8988T (cell line): Measurements from ENCODE around the gene GPC5.
"Not testable (repeated sequence)": the region's sequence is repeated elsewhere in the genome, so short reads cannot be mapped to it uniquely, and the experiment has no call there.

Experiments
- DNase-seq: peaks from one replicate; pipeline ENCODE4 v3.0.0; 2011

GPC5 gene

DNA sequence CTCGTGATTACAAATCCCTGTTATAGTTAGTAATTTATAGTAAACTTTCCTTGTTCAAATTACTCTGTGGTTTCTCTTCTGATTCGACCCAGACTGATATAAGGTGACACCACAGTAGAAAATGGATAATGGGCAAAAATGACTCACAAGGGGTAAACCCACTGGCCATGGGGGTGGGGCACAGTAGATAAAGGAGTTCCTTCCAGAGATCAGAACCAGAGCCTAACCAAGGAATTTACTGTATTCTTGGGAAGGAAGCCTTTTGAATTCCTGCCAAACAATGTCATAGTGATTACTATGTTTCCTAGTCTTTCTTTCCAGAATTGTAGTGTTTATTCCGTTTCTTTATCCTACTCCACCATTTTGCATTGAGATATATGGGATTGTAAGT lies 29.0 kb upstream of the GPC5 start:
- no peak for DNase-seq

DNA sequence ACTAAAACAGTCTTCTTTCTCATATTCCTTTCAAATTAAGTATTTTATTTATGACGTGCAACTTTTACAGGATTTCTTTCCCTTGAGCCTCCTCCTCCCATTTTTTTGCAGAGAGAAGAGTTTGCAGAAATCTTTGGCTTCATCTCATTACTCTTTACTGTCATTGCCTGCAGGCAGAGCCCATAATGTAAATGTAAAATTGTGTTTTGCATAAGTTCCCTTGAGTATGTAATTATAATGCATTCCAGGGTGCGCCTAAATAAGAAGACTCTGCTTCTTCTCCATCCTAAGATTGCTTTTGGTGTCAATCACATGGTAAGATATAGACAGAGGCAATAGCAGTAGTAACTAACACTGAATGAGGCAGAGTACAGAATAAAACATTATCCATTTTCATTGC lies 27.9 kb upstream of the GPC5 start:
- DNase-seq = no peak

DNA sequence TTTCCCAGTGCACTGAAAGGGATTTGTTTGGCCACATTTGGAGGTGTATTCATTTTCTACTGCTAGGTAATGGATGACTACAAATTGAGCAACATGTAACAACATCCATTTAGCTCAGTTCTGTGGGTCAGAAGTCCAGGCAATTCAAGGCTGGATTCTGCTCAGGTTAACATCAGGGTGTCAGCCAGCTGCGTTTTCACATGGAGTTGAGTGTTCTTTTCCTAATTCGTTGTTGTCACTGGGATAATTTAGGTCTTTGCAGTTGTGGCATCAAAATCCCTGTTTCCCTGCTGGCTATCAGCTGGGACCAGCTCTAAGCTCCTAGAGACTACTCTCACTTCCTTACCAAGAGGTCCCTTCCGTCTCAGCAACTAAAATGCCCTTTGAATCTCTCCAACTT lies 25.5 kb upstream of the GPC5 start:
- no peak for DNase-seq

DNA sequence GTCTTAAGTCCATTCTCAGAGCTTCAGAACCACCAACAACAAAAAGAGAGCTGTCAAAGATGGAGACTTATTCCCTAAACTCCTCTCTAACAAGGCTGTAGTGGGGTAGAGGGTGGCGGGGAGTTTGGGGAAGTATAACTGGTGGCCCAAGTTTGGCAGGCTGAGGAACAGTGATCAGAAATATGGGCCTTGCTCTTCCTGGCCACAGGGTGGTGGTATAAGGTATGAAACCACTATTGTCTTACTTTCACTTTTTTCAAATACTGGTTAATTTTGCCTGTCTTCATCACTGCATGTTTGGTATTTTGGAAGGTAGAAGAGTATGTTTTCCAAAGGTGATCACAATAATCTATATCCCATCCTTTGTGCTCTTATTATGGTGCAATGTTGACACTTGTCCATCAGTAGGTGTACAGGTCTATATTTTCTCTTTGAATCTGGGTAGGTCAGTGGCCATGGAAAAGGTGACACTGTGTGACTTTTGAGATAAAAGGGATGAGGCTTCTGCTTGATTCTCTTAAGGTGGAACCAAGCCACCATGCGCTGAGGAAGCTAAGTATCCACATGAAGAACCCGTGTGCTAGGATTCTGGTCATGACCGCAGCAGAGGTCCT lies 23.2 kb upstream of the GPC5 start:
- DNase-seq = no peak

GRCh38 chr13:91381371-91381770 lies 17.1 kb upstream of the GPC5 start:
- DNase-seq = no peak

GRCh38 chr13:91383836-91384235 lies 14.6 kb upstream of the GPC5 start:
- DNase-seq = no peak

DNA sequence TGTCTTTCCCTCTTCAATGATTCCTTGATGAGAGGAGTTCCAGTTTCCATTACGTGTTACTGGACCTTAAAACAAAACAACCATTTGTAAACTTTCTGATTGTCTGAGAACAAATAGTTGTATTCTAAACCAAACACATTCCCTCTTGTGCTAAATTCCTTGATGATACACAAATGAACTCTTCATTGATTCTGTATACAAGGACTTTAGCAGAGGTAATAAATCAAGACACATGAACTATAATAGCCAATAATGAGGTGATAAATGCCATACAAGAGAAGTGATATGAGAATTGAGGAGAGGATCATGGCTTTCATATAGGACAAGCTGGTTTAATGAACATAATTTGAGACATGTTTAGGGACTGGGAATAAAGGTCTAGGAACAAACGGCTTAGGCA lies 13.5 kb upstream of the GPC5 start:
- DNase-seq = no peak

DNA sequence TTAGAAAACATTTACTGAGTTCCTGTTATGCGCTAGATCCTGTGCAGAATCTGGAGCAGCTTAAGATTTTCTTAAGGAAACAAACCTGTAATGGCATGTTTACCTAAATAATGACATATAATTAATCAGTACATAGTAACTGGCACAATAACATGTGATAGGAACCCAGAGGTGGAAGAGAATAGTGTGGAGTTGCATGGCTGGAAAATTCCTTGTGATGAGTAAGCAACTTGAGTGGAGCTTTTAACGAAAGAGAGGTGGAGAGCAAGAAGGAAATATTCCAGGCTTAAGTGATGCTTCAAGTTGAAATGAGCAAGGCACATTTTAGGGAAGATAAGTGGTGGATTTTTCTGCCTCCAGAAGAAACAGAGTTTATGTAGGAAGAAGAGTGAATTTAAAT lies 9.2 kb upstream of the GPC5 start:
- no peak for DNase-seq

- no peak for DNase-seq
Observed at GRCh38 chr13:91397595-91397994, 826 bp upstream of the GPC5 start.

DNA sequence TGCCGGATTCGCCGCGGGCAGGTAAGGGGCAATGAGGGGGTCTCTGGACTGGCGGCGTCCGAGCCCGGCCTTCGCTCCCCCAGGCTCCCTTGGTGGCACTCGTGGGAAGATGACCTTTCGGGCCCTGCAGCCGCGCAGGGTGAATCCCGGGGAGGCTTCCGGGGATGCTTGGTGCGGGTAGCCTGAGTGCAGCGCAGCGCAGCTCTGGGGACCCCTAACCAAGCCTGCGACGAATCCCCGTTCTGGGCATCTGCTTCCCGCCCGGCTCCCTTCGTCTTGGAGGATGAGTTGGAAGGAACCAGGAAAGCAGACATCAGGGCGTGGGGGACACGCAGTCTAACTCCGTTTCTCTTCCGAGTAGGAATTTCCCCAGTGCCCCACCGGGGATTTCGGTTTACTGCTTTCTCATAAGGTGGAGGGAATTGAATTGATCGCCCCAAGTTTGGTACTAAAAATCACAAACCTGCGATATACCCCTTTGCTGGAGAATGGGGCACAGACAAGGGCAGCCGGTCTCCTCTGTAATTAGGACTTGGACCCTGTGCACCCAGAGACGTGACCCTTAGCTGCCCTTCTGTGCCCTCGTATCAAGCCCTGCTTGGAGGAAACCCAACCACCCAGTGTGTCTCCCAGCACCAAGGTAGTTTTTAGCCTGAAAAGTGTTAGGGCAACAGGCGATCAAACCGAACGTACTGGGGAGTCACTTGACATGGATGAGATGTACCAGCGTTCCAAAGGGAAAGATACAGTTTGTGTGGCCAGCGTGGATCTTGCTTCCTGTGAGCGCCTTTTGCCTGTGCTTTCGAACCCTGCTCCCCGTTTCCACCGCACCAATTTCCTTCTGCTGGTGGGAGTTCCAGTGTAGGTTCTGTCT lies 1.0 kb downstream of the GPC5 start:
- DNase-seq = no peak

DNA sequence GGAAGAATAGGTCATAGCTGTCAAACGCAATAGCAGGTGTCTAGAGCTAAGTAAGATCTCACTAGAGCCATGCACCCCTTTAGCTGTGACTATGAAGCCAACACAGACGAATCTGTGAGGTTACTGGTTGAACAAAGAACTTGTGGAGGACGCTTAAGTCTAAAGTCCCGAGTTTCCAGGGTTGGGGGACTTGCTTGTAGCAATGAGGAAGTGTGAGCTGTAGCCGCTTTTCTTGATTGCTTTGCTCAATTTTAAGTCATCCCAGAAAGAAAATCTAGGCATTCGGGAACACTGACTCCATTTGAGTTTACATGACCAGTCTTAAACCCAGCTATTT lies 1.6 kb downstream of the GPC5 start:
- DNase-seq = no peak

GRCh38 chr13:91400671-91401070 lies 2.2 kb downstream of the GPC5 start:
- no peak for DNase-seq

- no peak for DNase-seq
Observed at GRCh38 chr13:91401920-91402319, 3.5 kb downstream of the GPC5 start.

GRCh38 chr13:91405240-91405639 lies 6.8 kb downstream of the GPC5 start:
- no peak for DNase-seq

DNA sequence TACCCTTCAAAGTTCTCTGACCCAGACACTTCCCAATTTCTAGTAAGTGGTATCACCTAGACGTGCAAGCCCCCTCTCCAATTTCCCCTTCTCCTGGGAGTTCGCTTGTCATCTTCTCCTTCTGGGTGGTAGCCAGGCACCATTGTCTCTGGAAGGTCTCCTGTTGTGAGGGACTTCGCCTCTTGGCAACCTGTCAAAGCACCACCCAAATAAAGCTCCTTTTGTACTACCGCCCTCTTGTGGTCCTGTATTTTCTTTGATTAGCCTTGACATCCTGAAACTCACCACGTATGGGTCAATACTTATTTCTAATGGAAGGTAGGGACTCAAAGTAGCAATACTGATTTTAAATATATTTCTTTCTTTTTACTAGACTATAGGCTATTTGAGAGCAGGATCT lies 8.2 kb downstream of the GPC5 start:
- no peak for DNase-seq

GRCh38 chr13:91408971-91409370 lies 10.6 kb downstream of the GPC5 start:
- no peak for DNase-seq

DNA sequence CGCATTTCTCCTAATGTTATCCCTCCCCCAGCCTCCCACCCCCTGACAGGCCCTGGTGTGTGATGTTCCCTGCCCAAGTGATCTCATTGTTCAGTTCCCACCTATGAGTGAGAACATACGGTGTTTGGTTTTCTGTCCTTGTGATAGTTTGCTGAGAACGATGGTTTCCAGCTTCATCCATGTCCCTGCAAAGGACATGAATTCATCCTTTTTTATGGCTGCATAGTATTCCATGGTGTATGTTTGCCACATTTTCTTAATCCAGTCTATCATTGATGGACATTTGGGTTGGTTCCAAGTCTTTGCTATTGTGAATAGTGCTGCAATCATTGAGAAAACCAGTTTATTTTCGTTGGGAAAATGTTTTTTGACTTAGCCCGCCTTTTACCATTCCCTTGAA lies 18.2 kb downstream of the GPC5 start:
- DNase-seq = not testable (repeated sequence)

- DNase-seq = no peak
Observed at GRCh38 chr13:91417660-91418325, 19.4 kb downstream of the GPC5 start.

GRCh38 chr13:91426913-91427312 lies 28.5 kb downstream of the GPC5 start:
- no peak for DNase-seq

GRCh38 chr13:91438674-91439073 lies 40.3 kb downstream of the GPC5 start:
- DNase-seq = not testable (repeated sequence)

- no peak for DNase-seq
Observed at GRCh38 chr13:91450913-91451312, 52.5 kb downstream of the GPC5 start.

DNA sequence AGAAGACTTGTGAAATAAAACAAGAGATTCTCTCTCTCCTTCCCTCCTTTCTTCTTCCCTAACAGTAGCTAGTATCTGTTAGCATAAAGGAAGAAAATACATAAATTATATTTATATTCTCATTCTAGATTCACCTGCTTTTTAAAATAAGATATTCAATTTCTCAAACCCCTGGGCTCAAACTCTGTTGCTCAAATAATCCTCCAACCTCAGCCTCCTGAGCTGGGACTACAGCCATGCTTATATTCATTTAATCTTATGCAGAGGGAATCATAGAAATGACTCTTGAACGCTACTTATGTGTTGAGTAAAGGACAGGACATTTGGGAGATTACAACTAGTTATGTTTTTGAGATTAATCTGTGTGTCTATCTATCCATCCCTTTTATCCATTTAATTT lies 56.2 kb downstream of the GPC5 start:
- DNase-seq = no peak

DNA sequence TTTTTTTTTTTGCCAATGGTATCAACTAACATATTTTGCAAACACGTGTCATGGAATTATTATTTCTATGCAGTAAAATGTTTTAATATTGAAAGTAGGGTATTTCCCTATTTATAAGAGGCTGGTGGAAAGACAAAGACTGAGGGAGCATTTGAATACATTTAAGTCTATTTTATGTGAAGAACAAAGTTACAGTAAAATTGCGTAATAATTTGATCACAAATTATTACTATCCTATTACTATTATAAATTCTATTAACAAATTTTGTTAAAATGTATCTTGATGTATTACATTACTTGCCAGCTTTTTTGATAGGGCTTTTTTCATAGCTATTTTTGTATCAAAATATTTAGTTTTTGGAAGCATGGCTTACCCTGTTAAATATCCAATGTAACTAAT lies 58.4 kb downstream of the GPC5 start:
- no peak for DNase-seq

GRCh38 chr13:91459485-91459884 lies 61.1 kb downstream of the GPC5 start:
- DNase-seq = no peak
